CD4-positive, alpha-beta memory T cell (primary cell): ENCODE data around the gene MAN1A1. TPM values are rescaled to one million over a fixed set of nuclear protein-coding genes. Genes with fewer than 3 reads are reported as not detected.

ENCODE experiments used
- CTCF ChIA-PET: fragments of 350-600 bp; sonication (Branson Sonifier 250); formaldehyde crosslinking; loops from one replicate; lab custom pipeline; 2021; ENCODE audit warnings: inconsistent platforms; ENCODE audit not compliant: partially characterized antibody; lab: Charles Lee
- POLR2A ChIA-PET: fragments of 350-600 bp; sonication (Branson Sonifier 250); formaldehyde crosslinking; loops from one replicate; lab custom pipeline; 2021; ENCODE audit not compliant: partially characterized antibody; lab: Charles Lee
- DNase-seq, 5 donors: peaks; one replicate each; pipeline versions ENCODE4 v3.0.0 to v3.0.0-alpha.2; 2020 to 2022; ENCODE audit warnings: mixed read lengths in 1 of 5
- H3K27ac ChIP-seq: one replicate; pipeline ENCODE4 v1.7.0; 2013; ENCODE audit warnings: low read depth, low read length
- H3K27me3 ChIP-seq: 2 replicates; pipeline ENCODE4 v1.7.0; 2013; ENCODE audit warnings: mild to moderate bottlenecking, low read length, moderate library complexity; ENCODE audit not compliant: insufficient read depth
- H3K36me3 ChIP-seq: 2 replicates; pipeline ENCODE4 v1.7.0; 2013; ENCODE audit warnings: mild to moderate bottlenecking, low read length, moderate library complexity; ENCODE audit not compliant: insufficient read depth
- H3K4me1 ChIP-seq: 2 replicates; pipeline ENCODE4 v1.7.0; 2013; ENCODE audit warnings: mild to moderate bottlenecking, low read length, moderate library complexity; ENCODE audit not compliant: insufficient read depth
- H3K4me3 ChIP-seq, 2 donors: one replicate each; pipeline ENCODE4 v1.7.0; 2013; ENCODE audit warnings: low read length in 2 of 2, mild to moderate bottlenecking in 1 of 2
- H3K9me3 ChIP-seq, 2 donors: one replicate each; pipeline ENCODE4 v1.7.0; 2013; ENCODE audit warnings: low read length in 2 of 2, control low read depth in 1 of 2; ENCODE audit not compliant: control insufficient read depth in 1 of 2
- H3K27ac Mint-ChIP-seq, 7 donors: one replicate each; pipeline ENCODE4 v1.8.0; 2020 to 2021; ENCODE audit warnings: mixed read lengths in 7 of 7, mild to moderate bottlenecking in 6 of 7, inconsistent platforms in 3 of 7, moderate library complexity in 3 of 7
- H3K27me3 Mint-ChIP-seq, 2 donors: one replicate each; pipeline ENCODE4 v1.8.0; 2020 to 2021; ENCODE audit warnings: mixed read lengths in 2 of 2
- H3K36me3 Mint-ChIP-seq, 2 donors: one replicate each; pipeline ENCODE4 v1.8.0; 2020 to 2021; ENCODE audit warnings: mixed read lengths in 2 of 2, inconsistent platforms in 1 of 2, mild to moderate bottlenecking in 1 of 2
- H3K4me1 Mint-ChIP-seq, 4 donors: one replicate each; pipeline ENCODE4 v1.8.0; 2020 to 2021; ENCODE audit warnings: mixed read lengths in 4 of 4, mild to moderate bottlenecking in 1 of 4
- H3K4me3 Mint-ChIP-seq, 8 donors: one replicate each; pipeline ENCODE4 v1.8.0; 2020 to 2021; ENCODE audit warnings: mixed read lengths in 8 of 8, mild to moderate bottlenecking in 7 of 8, moderate library complexity in 6 of 8, inconsistent platforms in 3 of 8
- H3K9me3 Mint-ChIP-seq, 8 donors: one replicate each; pipeline ENCODE4 v1.8.0; 2020 to 2021; ENCODE audit warnings: mixed read lengths in 8 of 8, mild to moderate bottlenecking in 5 of 8, inconsistent platforms in 3 of 8, moderate library complexity in 1 of 8
- intact Hi-C: fragments of 100-400 bp; cut with micrococcal nuclease; formaldehyde crosslinking; loops from one replicate; pipeline ENCODE4 v1.15.1; 2023
- polyA plus RNA-seq, 2 donors: library from polyadenylated mRNA; unstranded; fragments of 300-500 nt; fragmentation: Illumina TruSeq; gene quantifications; one replicate each; pipeline ENCODE4 v1.2.3, GENCODE V29; 2021
- total RNA-seq, 2 experiments: library from RNA; stranded (reverse); gene quantifications; one replicate each; pipeline ENCODE4 v1.2.3, GENCODE V29; 2021

The MAN1A1 gene
- total and polyA plus RNA-seq, 4 experiments from 2014 or later: 12.3 to 14.7 (median 12.3) TPM

DNA sequence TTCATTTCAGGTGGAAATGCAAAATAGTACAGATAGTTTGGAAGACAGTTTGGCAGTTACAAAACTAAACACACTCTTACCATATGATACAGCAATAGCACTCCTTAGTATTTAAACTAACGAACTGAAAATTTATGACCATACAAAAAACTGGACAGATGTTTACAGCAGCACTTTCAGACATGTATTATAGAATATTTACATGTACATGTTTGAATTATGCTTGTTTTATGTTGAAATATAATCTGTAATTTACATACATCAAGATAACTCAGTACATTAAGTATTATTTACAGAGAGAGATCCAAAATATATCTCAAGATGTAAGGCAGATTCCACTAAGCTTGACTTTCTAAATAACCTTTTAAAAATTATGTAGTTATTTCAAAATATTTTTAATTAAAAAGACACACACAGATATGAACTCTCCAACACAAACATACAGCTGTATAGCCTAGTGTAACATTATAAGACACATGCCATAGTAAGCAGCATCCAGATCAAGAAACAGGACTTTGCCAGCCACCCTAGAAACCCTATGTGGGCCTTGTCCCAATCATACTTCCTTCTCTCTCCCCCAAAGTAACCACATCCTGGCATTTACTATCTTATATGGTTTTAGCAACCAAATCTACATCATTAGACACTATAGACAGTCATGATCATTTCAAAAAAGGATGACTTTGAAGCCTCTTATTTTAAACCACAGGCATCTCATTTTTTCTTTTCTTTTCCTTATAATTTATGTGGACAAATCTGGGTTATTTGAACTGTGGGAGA is 82.2 kb downstream of the MAN1A1 start:
- peak overlapping the region in 3 of 8 donors; percentile 7 to 51 (median 23) for H3K4me3 Mint-ChIP-seq
- DNase-seq: peak in 3 of 5 donors; percentile 20 to 34 (median 24)

DNA sequence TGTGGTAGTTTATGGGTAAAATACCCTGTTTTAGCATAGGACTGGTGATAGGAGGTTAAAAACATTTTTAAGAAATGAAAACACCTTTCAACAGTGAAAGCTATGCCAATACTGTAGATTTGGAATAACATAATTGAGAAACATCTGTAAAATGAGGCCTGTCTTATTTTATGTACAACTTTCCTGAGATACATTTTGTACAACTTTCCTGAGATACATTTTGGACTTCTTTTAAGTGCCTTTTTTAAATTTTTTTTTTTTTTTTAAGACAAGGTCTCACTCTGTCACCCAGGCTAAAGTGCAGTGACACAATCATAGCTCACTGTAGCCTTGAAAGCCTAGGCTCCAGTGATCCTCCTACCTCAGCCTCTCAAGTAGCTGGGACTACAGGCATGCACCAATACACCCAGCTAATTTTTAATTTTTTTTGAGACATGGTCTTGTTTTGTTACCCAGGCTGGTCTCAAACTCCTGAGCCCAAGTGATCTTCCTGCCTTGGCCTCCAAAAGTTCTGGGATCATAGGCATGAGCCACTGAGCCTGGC is 84.6 kb downstream of the MAN1A1 start:
- POLR2A ChIA-PET: no interaction called here
- Mint-ChIP-seq H3K4me1 (peaks cover 15 to 35% (median 27%) of the 10 kb centered on the region in 4 donors), H3K4me3 (no peak overlapping the region)

More for the DNA sequence above, 82.2 kb downstream of the MAN1A1 start:
- Histone ChIP-seq H3K27me3 (no peaks in the 10 kb centered on the region), H3K4me3 (no peak overlapping the region), H3K9me3 (peaks cover 0 to 6% of the 10 kb centered on the region in 2 donors), H3K36me3 (no peaks in the 10 kb centered on the region), H3K27ac (no peak overlapping the region), H3K4me1 (peaks cover 24% of the 10 kb centered on the region)
- intact Hi-C loops: no loop called here
- peaks cover 19 to 29% of the 10 kb centered on the region in 2 donors for H3K36me3 Mint-ChIP-seq
- no peaks in the 10 kb centered on the region for H3K27me3 Mint-ChIP-seq
- H3K9me3 Mint-ChIP-seq: peaks cover 0 to 18% (median 12%) of the 10 kb centered on the region in 8 donors
- ChIA-PET POLR2A (no interaction called here), CTCF (no interaction called here)
- H3K4me1 Mint-ChIP-seq: peaks cover 15 to 29% (median 25%) of the 10 kb centered on the region in 4 donors
- H3K27ac Mint-ChIP-seq: peak overlapping the region in 2 of 7 donors; percentile 35 to 37

DNA sequence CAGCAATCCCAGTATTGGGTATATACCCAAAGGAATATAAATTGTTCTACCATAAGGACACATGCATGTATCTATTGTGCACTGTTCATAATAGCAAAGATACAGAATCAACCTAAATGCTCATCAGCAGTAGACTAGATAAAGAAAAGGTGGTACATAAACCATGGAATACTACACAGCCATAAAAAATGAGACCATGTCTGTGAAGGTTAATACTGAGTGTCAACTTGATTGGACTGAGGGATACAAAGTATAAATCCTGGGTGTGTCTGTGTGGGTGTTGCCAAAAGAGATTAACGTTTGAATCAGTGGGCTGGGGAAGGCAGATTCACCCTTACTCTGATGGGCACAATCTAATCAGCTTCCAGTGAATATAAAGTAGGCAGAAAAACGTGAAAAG is 86.9 kb downstream of the MAN1A1 start:
- POLR2A ChIA-PET: no interaction called here
- DNase-seq: no peak
- Mint-ChIP-seq H3K27ac (no peak overlapping the region), H3K36me3 (peaks cover 7 to 13% of the 10 kb centered on the region in 2 donors), H3K4me1 (peaks cover 3 to 23% (median 15%) of the 10 kb centered on the region in 4 donors), H3K27me3 (no peaks in the 10 kb centered on the region), H3K4me3 (no peak overlapping the region), H3K9me3 (peaks cover 0 to 4% (median 0%) of the 10 kb centered on the region in 8 donors)
- Histone ChIP-seq H3K27ac (no peak overlapping the region), H3K27me3 (no peaks in the 10 kb centered on the region), H3K36me3 (no peaks in the 10 kb centered on the region), H3K9me3 (no peaks in the 10 kb centered on the region), H3K4me3 (no peak overlapping the region), H3K4me1 (peaks cover 8% of the 10 kb centered on the region)
- intact Hi-C loops: no loop called here
- CTCF ChIA-PET: no interaction called here

More for the DNA sequence above, 84.6 kb downstream of the MAN1A1 start:
- Mint-ChIP-seq H3K36me3 (peaks cover 8 to 19% of the 10 kb centered on the region in 2 donors), H3K27me3 (no peaks in the 10 kb centered on the region), H3K27ac (no peak overlapping the region), H3K9me3 (peaks cover 0 to 4% (median 0%) of the 10 kb centered on the region in 8 donors)
- intact Hi-C loops: no loop called here
- Histone ChIP-seq H3K27ac (no peak overlapping the region), H3K36me3 (no peaks in the 10 kb centered on the region), H3K4me1 (peaks cover 24% of the 10 kb centered on the region), H3K4me3 (no peak overlapping the region), H3K27me3 (no peaks in the 10 kb centered on the region), H3K9me3 (no peaks in the 10 kb centered on the region)
- CTCF ChIA-PET: interaction anchor here (1.0 kb wide), 1 partner anchor 15 kb away, joined by 3 read pairs; no protein-coding TSS in a partner anchor
- no peak for DNase-seq

DNA sequence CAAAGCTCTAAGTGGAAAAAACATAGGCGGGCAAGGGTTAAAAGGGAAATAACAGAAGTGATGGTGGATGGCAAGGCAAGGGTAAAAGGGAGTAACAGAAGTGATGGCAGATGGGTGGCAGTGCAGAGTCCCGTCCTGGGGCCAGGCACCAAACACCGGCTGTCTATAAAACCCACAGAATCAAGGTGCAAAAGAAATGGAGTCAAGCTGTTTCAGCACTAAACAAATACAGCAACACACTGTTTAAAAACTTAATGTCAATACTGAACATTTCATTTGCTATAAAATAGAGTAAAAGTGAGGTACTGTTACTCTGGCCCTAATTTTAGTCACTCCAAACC is 87.6 kb downstream of the MAN1A1 start:
- intact Hi-C loops: no loop called here

DNA sequence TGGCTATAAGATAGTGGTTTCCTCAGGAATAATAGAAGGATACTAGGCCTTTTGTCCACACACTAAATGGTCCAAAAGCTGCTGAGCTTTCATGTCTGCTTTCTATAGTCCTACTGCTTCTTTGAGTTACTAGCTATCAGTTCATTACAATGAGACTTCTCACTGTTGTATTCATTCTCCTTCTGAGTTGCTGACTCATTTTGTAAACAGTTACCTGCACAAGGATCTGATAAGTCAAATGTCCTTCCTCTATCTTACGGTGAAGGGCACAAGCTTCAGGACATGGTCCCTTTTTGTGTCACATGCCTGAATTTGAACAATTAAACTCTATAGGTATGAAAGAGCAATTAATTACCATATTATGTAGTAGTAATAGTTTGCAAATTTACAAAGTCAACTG is 90.5 kb downstream of the MAN1A1 start:
- CTCF ChIA-PET: no interaction called here
- H3K4me3 Mint-ChIP-seq: no peak overlapping the region
- Histone ChIP-seq H3K27ac (no peak overlapping the region), H3K9me3 (no peaks in the 10 kb centered on the region), H3K36me3 (no peaks in the 10 kb centered on the region), H3K27me3 (no peaks in the 10 kb centered on the region), H3K4me1 (peaks cover 19% of the 10 kb centered on the region), H3K4me3 (no peak overlapping the region)
- peaks cover 0 to 4% (median 0%) of the 10 kb centered on the region in 8 donors for H3K9me3 Mint-ChIP-seq
- peak overlapping the region in 1 of 7 donors; percentile 39 for H3K27ac Mint-ChIP-seq
- peaks cover 12 to 33% (median 21%) of the 10 kb centered on the region in 4 donors for H3K4me1 Mint-ChIP-seq
- DNase-seq: no peak
- peaks cover 7 to 13% of the 10 kb centered on the region in 2 donors for H3K36me3 Mint-ChIP-seq
- intact Hi-C loops: no loop called here
- no peaks in the 10 kb centered on the region for H3K27me3 Mint-ChIP-seq
- POLR2A ChIA-PET: no interaction called here

More for the DNA sequence above, 87.6 kb downstream of the MAN1A1 start:
- Mint-ChIP-seq H3K4me1 (peaks cover 7 to 25% (median 14%) of the 10 kb centered on the region in 4 donors), H3K27me3 (no peaks in the 10 kb centered on the region), H3K36me3 (peaks cover 7 to 13% of the 10 kb centered on the region in 2 donors), H3K9me3 (peaks cover 0 to 4% (median 0%) of the 10 kb centered on the region in 8 donors), H3K27ac (peak overlapping the region in 3 of 7 donors; percentile 7 to 59 (median 31)), H3K4me3 (no peak overlapping the region)
- Histone ChIP-seq H3K4me3 (no peak overlapping the region), H3K27ac (no peak overlapping the region), H3K36me3 (no peaks in the 10 kb centered on the region), H3K27me3 (no peaks in the 10 kb centered on the region), H3K9me3 (no peaks in the 10 kb centered on the region), H3K4me1 (peaks cover 6% of the 10 kb centered on the region)
- ChIA-PET CTCF (no interaction called here), POLR2A (no interaction called here)
- DNase-seq: no peak

DNA sequence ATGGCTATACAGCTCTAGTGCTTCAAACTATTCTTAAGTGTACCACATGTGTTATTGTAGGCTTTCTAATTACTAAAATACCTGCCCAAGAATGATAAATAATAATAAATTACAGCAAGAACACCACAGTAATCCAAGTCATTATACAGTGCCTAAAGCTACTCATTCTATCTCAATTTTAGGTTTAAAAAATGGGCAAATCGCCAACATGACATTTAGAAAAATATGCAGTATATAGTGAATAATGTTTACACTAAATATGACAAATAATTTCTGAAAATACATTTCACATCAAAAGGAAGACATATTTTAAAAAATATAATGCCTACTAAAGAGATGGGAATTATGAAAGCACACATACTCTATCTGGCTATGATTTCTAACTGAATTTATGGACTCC is 91.8 kb downstream of the MAN1A1 start:
- H3K4me3 ChIP-seq: no peak overlapping the region
- POLR2A ChIA-PET: no interaction called here
- intact Hi-C loops: no loop called here
- no peak for DNase-seq
- no peaks in the 10 kb centered on the region for H3K9me3 ChIP-seq
- H3K27ac Mint-ChIP-seq: no peak overlapping the region
- CTCF ChIA-PET: no interaction called here
- H3K36me3 Mint-ChIP-seq: peaks cover 3 to 10% of the 10 kb centered on the region in 2 donors
- H3K4me1 ChIP-seq: peaks cover 19% of the 10 kb centered on the region
- H3K27ac ChIP-seq: no peak overlapping the region
- H3K4me3 Mint-ChIP-seq: no peak overlapping the region
- no peaks in the 10 kb centered on the region for H3K36me3 ChIP-seq
- H3K27me3 Mint-ChIP-seq: no peaks in the 10 kb centered on the region
- peaks cover 0 to 3% (median 0%) of the 10 kb centered on the region in 8 donors for H3K9me3 Mint-ChIP-seq
- peaks cover 12 to 33% (median 21%) of the 10 kb centered on the region in 4 donors for H3K4me1 Mint-ChIP-seq
- H3K27me3 ChIP-seq: no peaks in the 10 kb centered on the region

DNA sequence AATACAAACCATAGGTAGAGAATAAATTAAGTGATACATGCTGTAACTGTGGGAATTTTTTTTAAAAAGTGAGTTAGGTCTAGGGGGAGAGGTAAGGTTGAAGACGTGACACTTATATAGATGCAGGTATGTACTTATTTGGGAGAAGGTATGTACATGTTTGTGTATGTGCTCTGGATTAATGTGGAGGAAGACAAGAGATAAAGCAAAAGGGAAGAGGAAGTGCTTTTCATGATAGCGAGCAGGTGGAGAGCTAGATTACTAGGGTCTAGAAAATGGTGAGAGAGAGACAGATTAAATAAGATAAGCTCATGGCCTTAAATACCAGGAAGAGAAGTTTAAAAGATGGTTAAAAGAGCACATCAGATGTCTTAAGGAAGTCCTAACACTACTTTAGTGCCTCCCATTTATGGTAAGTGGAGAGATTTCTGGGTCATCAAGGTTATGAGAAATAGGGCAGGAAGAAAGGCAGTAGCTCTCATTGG is 92.5 kb downstream of the MAN1A1 start:
- H3K27ac ChIP-seq: no peak overlapping the region

More for the DNA sequence above, 92.5 kb downstream of the MAN1A1 start:
- peak overlapping the region in 5 of 8 donors; percentile 0 to 37 (median 4) for H3K4me3 Mint-ChIP-seq
- Histone ChIP-seq H3K4me3 (no peak overlapping the region), H3K9me3 (no peaks in the 10 kb centered on the region), H3K4me1 (peaks cover 19% of the 10 kb centered on the region), H3K27me3 (no peaks in the 10 kb centered on the region), H3K36me3 (no peaks in the 10 kb centered on the region)
- H3K4me1 Mint-ChIP-seq: peaks cover 12 to 33% (median 21%) of the 10 kb centered on the region in 4 donors
- peaks cover 2 to 10% of the 10 kb centered on the region in 2 donors for H3K36me3 Mint-ChIP-seq
- H3K9me3 Mint-ChIP-seq: peaks cover 0 to 2% (median 0%) of the 10 kb centered on the region in 8 donors
- peak overlapping the region in 5 of 7 donors; percentile 29 to 53 (median 44) for H3K27ac Mint-ChIP-seq
- H3K27me3 Mint-ChIP-seq: no peaks in the 10 kb centered on the region
- CTCF ChIA-PET: no interaction called here
- POLR2A ChIA-PET: no interaction called here
- peak in 3 of 5 donors; percentile 3 to 11 (median 5) for DNase-seq
- intact Hi-C loops: no loop called here
